ENCODE data around the gene WDR86. TPM values are rescaled to one million over a fixed set of nuclear protein-coding genes. Genes with fewer than 3 reads are reported as not detected.

WDR86 gene
- total RNA-seq, 4 donors from 2014 or later: 17.2 to 41.5 (median 22.1) TPM

GRCh38 chr7:151400626-151401315 lies 9.1 kb downstream of the WDR86 start:
- no peak for TF ChIP-seq CTCF (IDR thresholded peaks at IDR 0.05)
- ATAC-seq (ENCODE audit: low FRiP score): no peak
- DNase-seq (ENCODE audit: low spot score): no peak

- DNase-seq (ENCODE audit: low spot score) (no peak), ATAC-seq (ENCODE audit: low FRiP score) (no peak)
- TF ChIP-seq CTCF (IDR thresholded peaks at IDR 0.05): no peak
Measured at GRCh38 chr7:151399906-151400305, 9.9 kb downstream of the WDR86 start.

- DNase-seq (ENCODE audit: low spot score) (no peak), ATAC-seq (ENCODE audit: low FRiP score) (no peak)
- no peak for TF ChIP-seq CTCF (IDR thresholded peaks at IDR 0.05)
Measured at GRCh38 chr7:151399305-151399601, 10.6 kb downstream of the WDR86 start.

DNA sequence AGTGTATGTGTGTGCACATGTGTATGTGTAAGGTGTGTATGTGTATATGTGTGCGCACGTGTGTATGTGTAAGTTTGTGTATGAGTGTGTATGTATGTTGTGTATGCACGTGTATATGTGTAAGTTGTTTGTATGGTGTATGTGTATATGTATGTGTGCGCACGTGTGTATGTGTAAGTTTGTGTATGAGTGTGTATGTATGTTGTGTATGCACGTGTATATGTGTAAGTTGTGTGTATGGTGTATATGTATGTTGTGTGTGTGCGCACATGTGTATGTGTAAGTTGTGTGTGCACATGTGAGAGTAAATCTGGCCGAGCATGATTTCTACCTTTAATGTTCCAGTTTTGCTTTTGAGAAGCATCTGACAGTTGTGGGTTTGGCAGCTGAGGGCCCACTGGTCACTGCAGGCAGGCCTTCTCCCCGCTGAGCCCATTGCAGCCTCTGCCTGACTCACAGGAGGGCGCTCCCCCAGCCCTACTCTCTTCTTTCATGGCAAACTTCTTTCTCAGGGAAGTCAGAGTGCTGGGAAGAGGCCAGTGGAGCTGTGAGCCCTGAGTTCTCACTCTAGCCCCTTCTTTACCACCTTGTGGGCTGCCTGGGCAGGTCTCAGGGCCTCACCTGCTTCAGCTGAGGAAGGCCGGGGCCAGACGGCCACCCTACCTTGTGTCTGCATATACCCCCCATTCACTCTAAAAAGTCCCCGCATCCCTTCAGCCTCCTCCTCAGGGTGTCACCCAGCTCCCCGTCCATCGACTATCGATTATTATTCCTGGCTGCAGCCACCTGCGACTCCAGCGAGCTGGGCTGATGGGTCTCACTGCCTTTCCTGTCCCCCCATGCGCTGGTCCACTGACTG lies 11.2 kb downstream of the WDR86 start:
- TF ChIP-seq CTCF (IDR thresholded peaks at IDR 0.05): no peak
- DNase-seq (ENCODE audit: low spot score) (no peak), ATAC-seq (ENCODE audit: low FRiP score) (no peak)

- ATAC-seq (ENCODE audit: low FRiP score): peak; percentile 8
- TF ChIP-seq CTCF (IDR thresholded peaks at IDR 0.05): no peak
- no peak for DNase-seq (ENCODE audit: low spot score)
Measured at GRCh38 chr7:151397026-151397425, 12.8 kb downstream of the WDR86 start.

DNA sequence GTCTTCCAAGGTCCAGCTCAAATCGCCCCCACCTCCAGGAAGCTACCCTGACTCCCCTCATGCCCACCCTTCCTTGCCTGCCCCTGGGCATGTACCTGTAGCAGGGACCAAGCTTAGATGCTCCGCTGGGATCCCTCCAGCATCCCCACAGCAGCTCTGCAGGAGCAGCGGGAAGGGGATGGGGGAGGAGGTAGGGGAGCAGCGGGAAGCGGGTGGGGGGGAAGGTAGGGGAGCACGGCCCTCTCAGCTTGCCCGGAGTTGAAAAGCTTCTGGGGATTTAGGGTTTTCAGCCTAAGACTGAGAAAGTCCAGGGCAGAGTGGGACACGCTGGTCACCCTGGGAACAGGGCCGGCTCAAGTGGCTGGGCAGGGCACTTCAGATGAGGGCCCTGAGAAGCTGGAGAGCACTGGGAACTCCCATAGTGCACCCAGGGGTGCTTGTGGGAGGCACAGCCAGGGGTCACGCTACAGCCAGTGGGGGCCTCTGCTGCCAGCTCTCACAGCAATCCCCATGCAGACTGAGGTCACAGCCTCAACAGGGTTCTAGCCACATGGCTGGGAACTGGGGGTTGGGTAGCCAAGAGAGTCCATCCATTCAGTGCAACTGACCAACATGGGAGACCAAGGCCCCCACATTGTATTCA lies 13.4 kb downstream of the WDR86 start:
- ATAC-seq (ENCODE audit: low FRiP score) (no peak), DNase-seq (ENCODE audit: low spot score) (no peak)
- no peak for TF ChIP-seq CTCF (IDR thresholded peaks at IDR 0.05)

All from omental fat pad (tissue), 4 donors.